GM12891 (cell line): ENCODE measurements around the gene DMGDH.
A peak's percentile ranks its signal among the peaks of the same experiment; 100 is the strongest.

Experiments used
- DNase-seq: peaks from one replicate; pipeline ENCODE4 v3.0.0; 2011; ENCODE audit warnings: low spot score; ENCODE audit not compliant: insufficient read length
- FAIRE-seq: peaks from 2 replicates; lab custom pipeline; 2011; peaks lifted over from hg19 to GRCh38; lab: Jason Lieb, UNC
- PAX5 ChIP-seq: IDR thresholded peaks from 2 replicates; pipeline ENCODE4 v1.6.1; 2011; ENCODE audit warnings: low read length, moderate library complexity, mild to moderate bottlenecking; ENCODE audit not compliant: insufficient read depth, severe bottlenecking
- POLR2A ChIP-seq: IDR thresholded peaks from 2 replicates; pipeline ENCODE4 v1.6.1; 2011; ENCODE audit warnings: low read depth, low read length, control low read depth
- POLR2AphosphoS5 ChIP-seq: IDR thresholded peaks from 2 replicates; pipeline ENCODE4 v1.6.1; 2011; ENCODE audit warnings: low read depth, low read length, control low read depth
- POU2F2 ChIP-seq: IDR thresholded peaks from 2 replicates; pipeline ENCODE4 v1.6.1; 2011; ENCODE audit warnings: low read depth, mild to moderate bottlenecking, control low read depth, low read length, moderate library complexity
- SPI1 ChIP-seq: IDR thresholded peaks from 2 replicates; pipeline ENCODE4 v1.6.1; 2011; ENCODE audit warnings: low read depth, low read length, control low read depth
- TAF1 ChIP-seq: IDR thresholded peaks from 2 replicates; pipeline ENCODE4 v1.6.1; 2011; ENCODE audit warnings: low read depth, low read length, control low read depth

DMGDH gene

DNA sequence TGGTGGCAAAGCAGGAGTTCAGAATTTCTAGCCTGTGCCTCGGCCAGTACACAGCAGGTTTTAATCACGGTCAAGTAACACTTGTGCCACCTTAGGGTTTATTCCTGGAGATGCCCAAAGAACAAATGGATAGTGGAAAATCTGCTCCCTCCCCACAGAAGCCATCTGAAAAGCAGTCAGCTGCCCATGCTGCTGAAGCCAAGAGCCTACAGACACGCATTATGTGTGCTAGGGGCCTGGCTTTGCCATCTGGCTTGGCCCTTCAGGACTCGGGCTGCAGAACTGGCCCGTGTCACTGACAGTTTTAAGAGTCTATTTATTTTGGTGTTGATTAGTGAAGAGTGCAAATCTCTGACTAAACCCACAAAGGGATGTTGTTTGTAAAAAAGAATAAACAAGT, 95.5 kb downstream of the DMGDH start:
- TF ChIP-seq TAF1: no peak
- TF ChIP-seq POU2F2: no peak
- no peak for TF ChIP-seq PAX5
- TF ChIP-seq POLR2AphosphoS5: no peak
- TF ChIP-seq POLR2A: no peak
- no peak for TF ChIP-seq SPI1
- no peak for DNase-seq
- no peak for FAIRE-seq

DNA sequence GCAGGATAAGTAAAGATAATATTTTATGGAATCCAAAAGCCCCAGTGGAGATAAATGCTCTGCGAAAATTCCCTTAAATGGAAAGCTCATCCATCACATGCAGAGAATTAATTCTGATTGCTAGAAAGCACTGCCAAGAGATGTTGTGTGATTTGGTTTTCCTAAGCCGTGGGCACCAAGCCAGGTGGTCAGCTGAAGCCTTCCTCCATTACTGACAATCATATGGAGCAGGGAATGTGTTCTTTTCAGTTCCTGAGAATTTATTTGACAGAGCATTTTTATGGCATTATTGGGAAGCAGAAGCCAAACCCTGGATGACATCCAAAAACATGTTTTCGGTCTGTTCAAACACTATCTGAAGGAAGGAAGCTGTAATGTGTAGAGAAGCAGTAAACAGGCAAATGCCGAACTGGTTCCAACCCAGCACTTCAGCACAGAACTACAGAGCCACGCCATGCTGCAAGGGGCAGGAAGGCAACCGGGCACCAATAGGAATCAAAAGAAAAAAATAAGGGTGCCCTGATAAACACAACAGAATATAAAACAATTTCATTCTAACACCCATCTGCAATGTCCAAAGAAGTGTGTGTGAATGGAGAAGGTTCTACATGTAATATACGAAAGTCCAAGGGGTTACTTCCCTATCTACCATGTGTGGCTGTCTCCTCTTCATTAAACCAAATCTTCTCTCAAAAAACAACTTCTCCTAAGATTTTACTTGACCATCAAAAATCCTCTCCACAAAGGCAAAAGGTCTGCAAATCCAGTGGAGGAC, 96.6 kb downstream of the DMGDH start:
- TF ChIP-seq TAF1 (no peak), POLR2A (no peak), POLR2AphosphoS5 (no peak), SPI1 (no peak), POU2F2 (no peak), PAX5 (no peak)
- DNase-seq (no peak), FAIRE-seq (no peak)

DNA sequence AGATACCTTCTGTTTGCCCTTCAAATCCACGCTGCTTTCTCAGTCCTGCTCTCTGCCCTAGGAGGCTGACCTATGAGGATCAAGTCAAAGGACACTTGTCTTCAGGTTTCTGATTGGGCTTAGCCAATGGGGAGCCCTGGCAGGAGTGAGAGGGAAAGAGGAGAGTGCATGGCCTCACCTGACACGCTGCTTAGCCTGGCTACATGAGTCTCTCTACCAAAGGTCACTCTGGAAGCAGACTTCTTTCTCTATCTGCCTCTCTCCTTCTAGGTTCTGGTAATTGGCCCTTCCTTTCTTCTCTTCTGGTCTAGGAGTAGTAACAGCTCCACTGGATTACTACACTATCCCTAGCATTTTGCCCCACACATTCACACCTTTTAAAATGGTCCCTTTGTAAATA, 97.5 kb downstream of the DMGDH start:
- FAIRE-seq (no peak), DNase-seq (no peak)
- TF ChIP-seq SPI1: no peak

DNA sequence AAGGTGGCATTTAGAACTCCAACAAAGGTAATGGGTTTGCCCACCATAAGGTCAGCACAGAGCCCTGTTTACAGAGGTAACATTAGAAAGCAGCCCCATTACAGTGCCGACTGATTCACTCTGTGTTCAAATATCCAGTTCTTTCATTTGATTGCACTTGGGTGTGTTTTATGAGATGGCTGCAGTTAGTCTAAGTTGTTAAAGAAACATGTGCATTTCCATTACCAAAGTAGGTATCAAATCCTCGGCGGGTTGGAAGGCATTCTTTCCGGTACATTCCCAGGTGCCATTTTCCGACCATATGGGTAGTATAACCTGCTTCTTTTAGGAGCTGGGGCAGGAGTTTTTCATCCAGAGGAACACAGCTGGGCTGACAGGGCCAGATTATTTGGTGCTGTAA, 100.7 kb downstream of the DMGDH start:
- FAIRE-seq (no peak), DNase-seq (no peak)
- TF ChIP-seq SPI1 (no peak), POU2F2 (no peak), TAF1 (no peak), POLR2A (no peak), POLR2AphosphoS5 (no peak), PAX5 (no peak)

DNA sequence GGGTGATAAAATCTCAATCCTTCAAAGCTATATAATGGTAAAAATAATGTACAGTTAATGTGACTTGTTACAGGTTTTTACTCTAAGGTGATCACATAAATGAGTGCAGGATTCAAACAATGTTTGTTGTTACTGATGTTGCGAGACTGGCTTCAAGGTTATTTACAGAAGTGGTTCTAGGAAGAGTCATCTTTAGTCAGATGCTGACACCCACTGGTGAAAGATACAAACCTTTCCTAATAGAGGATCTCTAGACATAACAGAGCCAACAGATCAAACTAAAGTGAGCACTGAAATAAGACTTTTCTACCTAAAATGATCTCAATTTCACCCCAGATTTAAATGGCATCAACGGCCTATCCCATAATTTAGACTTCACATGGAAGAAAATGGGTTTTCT, 104.6 kb downstream of the DMGDH start:
- TF ChIP-seq SPI1: peak; percentile 21; the same call in 1 of the 2 replicates
- TF ChIP-seq POU2F2: no peak
- FAIRE-seq (peak; percentile 74), DNase-seq (no peak)

DNA sequence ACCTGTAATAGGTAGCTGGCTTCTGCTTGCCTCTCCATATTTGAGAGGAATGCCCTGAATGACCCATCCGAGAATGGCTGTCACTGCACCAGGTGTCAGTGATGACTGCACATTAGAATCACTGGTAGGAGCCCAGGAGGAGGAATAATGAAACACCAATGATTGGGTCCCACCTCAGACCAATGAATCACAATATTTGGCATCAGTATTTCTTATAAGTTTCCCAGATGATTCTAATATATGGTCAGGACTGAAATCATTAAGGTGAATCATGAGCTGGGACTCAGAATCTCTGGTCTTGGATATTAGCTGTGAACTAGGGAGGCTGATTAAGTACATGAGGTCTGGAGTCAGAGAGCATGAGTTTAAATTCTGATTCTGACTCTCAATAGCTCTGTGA, 107.7 kb downstream of the DMGDH start:
- no peak for DNase-seq
- TF ChIP-seq POLR2A (no peak), PAX5 (no peak), POLR2AphosphoS5 (no peak), POU2F2 (no peak)
- FAIRE-seq: peak; percentile 41

DNA sequence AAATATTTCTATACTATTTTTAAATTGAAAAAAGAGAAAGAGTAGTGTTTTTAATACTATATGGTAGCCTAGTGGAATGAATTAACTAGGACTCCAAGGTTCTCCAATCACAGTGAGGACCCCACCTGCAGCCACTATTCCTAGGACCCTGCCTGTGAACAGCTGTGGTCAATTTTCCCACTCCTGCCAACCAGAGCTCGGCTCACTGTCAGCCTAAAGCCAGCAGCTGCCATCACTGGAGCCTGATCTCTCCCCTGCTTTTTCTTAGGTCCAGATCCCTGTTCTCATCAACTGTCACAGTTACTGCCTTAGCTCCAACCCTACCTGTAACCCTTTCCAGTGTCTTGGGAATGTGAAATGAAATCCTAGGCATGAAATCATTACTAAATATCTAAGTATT, 109.7 kb downstream of the DMGDH start:
- FAIRE-seq: no peak
- no peak for TF ChIP-seq PAX5
- no peak for TF ChIP-seq POU2F2
- no peak for TF ChIP-seq POLR2A
- TF ChIP-seq SPI1: no peak
- no peak for TF ChIP-seq TAF1
- TF ChIP-seq POLR2AphosphoS5: no peak
- no peak for DNase-seq

DNA sequence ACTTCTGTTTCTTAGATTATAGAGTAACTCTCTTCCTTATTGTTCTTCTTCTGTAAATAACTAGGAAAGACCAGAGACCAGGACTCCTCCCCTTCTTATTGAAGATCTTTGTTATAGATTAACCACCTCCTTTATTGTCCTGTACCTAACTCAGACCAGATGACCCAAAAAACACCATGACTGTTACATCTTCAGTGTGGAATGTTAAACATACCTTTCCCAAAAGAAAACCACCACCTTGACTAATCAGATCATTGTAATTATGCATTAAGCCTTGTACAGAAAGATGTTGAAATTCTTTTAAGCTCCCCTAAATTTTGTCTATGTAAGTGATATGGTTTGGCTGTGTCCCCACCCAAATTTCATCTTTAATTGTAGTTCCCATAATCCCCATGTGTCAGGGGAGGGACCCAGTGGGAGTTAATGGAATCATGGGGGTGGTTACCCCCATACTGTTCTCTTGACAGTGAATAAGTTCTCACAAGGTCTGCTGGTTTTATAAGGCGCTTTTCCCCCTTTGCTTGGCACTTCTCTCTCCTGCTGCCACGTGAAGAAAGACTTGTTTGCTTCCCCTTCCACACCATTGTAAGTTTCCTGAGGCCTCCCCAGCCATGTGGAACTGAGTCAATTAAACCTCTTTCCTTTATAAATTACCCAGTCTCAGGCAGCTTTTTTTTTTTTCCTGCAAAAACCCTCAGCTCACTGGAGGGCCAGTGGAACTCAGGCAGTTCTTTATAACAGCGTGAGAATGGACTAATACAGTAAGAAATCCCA, 110.6 kb downstream of the DMGDH start:
- TF ChIP-seq POLR2AphosphoS5: no peak
- TF ChIP-seq PAX5: no peak
- no peak for TF ChIP-seq POU2F2
- TF ChIP-seq SPI1: no peak
- TF ChIP-seq POLR2A: no peak
- no peak for TF ChIP-seq TAF1
- DNase-seq: no peak
- FAIRE-seq: no peak

DNA sequence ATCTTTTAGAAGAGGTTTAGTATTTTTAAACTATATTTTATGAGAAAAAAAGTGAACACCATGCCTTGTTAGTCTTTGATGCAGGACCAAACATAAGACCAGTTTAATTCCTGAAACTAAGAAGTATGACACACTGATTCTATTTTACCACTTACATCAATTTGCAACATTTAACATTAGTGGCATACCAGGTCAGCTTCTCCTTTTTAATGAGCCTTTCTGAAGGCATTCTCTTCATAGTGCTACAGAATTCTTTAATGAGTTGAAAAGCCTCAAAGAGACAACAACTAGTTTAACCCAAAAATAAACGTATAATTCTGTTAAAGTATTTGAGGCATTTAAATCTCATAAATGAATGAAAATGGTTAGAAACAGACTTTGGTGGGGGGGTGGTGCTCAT, 112.6 kb downstream of the DMGDH start:
- TF ChIP-seq SPI1 (no peak), POLR2A (no peak), TAF1 (no peak), PAX5 (no peak), POLR2AphosphoS5 (no peak), POU2F2 (no peak)
- FAIRE-seq (no peak), DNase-seq (no peak)

DNA sequence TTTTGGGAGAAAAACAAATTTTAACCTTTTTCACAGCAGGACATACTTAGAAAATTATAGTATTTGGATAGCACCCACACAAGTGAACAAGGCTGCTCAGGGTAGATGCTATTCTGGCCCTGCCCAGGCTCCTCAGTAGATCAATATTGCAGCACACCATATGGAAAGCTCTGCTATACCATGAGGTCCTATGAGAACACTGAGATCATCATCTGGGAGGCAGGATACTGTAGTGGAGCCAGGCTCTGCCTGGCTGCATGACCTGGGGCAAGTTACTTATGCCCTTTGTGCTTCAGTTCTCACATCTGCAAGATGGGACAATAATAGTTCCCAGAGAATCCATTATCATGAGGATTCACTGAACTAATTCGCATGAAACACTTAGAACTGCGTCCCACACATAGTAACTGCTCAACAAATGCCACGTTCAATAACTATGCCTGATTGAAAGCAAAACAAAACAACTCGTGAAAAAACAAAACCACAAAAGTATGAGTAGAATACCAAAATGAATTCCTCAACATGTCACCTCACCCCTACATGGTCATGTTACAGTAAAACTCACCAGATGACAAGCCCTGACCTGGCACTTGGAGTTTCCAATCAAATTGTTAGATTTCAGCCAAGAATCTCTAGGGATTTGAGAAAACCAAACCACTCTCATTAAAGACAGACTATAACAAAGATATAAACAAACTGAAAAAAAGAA, 116.2 kb downstream of the DMGDH start:
- FAIRE-seq (peak; percentile 85), DNase-seq (no peak)
- TF ChIP-seq POU2F2 (no peak), POLR2A (no peak), PAX5 (no peak), TAF1 (no peak), SPI1 (no peak), POLR2AphosphoS5 (no peak)
